GM13976 (cell line): ENCODE data around the gene WIZ.

Experiments used
- DNase-seq: peaks from one replicate; pipeline ENCODE4 v3.0.0; 2012; ENCODE audit warnings: low spot score
- CTCF ChIP-seq: IDR thresholded peaks from 2 replicates; pipeline ENCODE4 v1.5.1; 2012; ENCODE audit warnings: borderline replicate concordance, mild to moderate bottlenecking; ENCODE audit not compliant: insufficient read depth; ENCODE audit errors: extremely low read depth, missing control alignments, control extremely low read depth
- in situ Hi-C: fragments of 300-500 bp; cut with MboI; formaldehyde crosslinking; loops from one replicate; pipeline ENCODE4 v1.12.0; 2022; ENCODE audit warnings: low sequenced_read_pairs, mixed read lengths, inconsistent platforms; ENCODE audit not compliant: unreplicated experiment

WIZ gene

GRCh38 chr19:15443838-15444237 is 5.9 kb downstream of the WIZ start:
- no peak for DNase-seq
- TF ChIP-seq CTCF = no peak
- in situ Hi-C loops = no loop called here

DNA sequence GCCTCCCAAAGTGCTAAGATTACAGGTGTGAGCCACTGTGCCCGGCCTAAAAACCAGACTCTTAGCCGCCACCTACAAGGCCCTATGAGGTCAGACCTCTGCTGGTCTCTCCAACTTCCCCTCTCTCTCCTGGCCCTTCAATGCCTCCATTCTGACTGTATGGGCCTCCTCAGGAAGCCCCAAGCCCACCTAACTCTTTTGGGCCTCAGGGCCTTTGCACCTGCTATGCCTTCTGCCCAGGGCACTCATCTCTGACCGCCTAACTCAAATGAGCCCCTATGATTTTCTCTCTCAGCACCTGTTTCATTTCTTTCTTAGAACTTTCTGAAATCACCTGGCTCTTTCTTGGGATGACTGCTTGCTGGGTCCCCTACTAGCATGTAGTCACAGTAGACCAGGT is 6.4 kb downstream of the WIZ start:
- in situ Hi-C loops = no loop called here
- no peak for TF ChIP-seq CTCF

DNA sequence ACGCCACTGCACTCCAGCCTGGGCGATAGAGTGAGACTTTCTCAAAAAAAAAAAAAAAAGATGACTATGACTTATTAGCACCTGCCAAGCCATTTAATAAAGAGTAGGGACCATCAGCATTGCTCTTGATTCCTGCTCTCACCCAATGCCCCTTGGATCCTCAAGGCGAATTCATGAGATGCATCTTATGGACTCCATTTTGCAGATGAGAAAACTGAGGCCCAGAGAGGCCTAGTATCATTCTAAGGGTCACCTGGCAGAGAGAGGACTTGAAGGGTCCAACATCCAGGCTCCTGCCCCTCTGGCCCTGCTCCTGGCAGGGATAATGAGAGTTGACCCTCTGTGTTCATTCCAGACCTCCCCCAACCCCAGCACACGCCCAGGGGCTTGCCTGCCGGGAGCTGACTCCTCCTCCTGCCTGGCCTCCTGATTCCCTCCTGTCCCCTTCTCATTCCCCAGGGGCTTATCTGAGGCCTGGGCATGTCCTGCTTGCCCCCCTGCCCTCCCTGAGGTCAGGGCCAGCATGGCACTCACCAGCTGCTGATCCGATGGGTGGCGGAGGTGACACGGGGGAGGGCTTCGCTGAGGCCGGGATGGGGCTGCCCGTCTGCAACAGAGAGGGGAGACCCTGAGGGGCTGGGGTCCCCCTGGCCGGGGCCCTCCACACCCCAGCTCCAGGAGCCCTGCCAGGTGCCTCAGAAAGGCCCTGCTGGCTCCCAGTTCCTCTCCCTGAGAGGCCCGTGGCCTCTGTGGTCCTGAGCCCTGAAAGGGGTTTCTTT is 7.4 kb downstream of the WIZ start:
- in situ Hi-C loops = no loop called here
- TF ChIP-seq CTCF = no peak
- DNase-seq = no peak

More for the DNA sequence above, 6.4 kb downstream of the WIZ start:
- no peak for DNase-seq

- TF ChIP-seq CTCF = no peak
- no peak for DNase-seq
- in situ Hi-C loops = no loop called here
These were observed 8.4 kb downstream of the WIZ start for GRCh38 chr19:15441317-15441716.

DNA sequence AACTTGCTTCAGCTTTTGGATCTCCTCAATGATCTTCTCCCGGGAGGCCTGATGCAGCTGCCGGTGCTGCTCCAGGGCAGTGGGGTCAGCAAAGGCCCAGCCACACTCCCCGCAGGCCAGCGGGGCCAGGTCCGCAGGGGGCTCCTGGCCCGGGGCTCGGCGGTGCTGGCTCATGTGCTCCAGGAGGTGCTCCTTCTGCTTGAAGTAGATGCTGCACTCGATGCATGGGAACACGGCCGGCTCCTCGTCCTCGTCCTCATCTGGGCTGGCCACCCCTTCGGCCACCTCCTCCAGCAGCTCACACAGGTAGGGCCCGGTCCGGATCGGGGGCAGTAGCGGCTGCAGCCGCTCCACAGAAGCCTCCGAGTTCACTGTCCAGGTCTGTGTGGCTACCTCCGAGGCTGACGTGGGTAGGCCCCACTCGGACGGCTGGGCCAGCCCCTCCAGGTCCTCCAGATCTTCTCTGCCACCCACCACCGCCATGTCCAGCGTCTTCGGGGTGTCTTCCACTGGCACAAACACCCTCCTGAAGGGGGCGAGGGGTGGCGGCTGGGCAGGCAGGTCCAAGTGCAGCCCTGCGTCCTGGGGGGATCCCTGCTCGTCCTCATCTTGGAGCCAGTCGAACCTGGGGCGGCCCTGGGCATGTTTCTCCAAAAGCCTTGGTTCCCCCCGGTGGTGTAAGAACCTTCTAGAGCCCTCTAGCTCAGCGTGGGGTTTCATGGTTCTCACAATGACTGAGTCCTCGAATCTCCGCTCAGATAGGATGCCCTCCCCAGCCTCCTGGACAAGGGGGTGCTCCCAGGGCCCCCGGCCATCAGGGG is 9.7 kb downstream of the WIZ start:
- no peak for DNase-seq
- in situ Hi-C loops = no loop called here
- TF ChIP-seq CTCF = no peak

DNA sequence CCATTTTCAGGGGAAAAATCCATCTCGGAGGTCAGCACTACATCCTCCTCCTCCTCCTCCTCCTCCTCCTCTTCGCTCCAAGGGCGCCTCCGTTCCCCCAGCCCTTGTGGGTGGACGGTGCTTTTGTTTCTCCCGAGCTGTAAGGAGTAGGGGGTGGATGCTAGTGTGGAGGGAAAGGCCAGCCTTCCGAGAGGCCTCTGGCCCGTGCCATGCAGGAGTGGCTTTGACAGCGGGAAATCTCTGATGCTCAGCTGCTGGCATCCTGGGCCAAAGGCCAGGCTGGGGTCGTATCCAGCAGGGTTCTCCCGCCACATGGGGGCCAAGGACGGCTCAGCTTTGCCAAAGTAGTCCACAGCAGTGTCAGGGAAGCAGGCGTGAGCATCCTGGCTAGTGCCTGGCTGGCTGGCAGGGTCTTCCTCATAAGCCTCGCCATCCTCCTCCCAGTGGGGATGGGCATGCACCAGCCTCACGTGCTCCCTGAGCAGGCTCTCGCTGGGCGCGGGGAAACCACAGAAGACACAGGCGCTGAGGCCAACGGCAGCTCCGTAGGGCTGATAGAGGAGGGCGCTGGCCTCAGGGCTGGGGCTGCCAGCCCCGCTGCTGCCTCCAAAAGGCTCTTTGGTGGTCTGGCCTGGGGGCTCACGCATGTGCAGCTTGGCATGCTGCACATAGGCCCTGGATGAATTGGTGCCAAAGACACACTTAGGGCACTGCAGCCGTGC is 10.5 kb downstream of the WIZ start:
- in situ Hi-C loops = no loop called here
- no peak for TF ChIP-seq CTCF
- DNase-seq = no peak
